Dedifferentiated amniotic fluid mesenchymal stem cell (primary cell): ENCODE data around the gene OR51G1.
"Not testable (repeated sequence)": the region's sequence is repeated elsewhere in the genome, so short reads cannot be mapped to it uniquely, and the experiment has no call there.

Experiments
- DNase-seq: peaks from one replicate; pipeline ENCODE4 v3.0.0-alpha.2; 2016; ENCODE audit errors: extremely low spot score

OR51G1 gene

GRCh38 chr11:4924239-4924638 lies at the start of gene OR51G1:
OR51G1 (minus strand) TSS chr11:4924339; CDS start chr11:4924339, 0 bp downstream.
- no peak for DNase-seq

- no peak for DNase-seq
Observed at GRCh38 chr11:4962816-4963215, 38.7 kb upstream of the OR51G1 start.

GRCh38 chr11:4960877-4961276 lies 36.7 kb upstream of the OR51G1 start:
- no peak for DNase-seq

- DNase-seq: no peak
Observed at GRCh38 chr11:4957396-4957795, 33.3 kb upstream of the OR51G1 start.

- DNase-seq: not testable (repeated sequence)
Observed at GRCh38 chr11:4955613-4956012, 31.5 kb upstream of the OR51G1 start, which contains the start of gene OR51A2. OR51A2 (minus strand) TSS chr11:4955713; CDS start chr11:4955713, 0 bp downstream.

- no peak for DNase-seq
Observed at GRCh38 chr11:4947505-4947904, 23.4 kb upstream of the OR51G1 start, which contains the start of gene OR51A4. OR51A4 (minus strand) TSS chr11:4947605; CDS start chr11:4947100, 505 bp downstream.

GRCh38 chr11:4936745-4937144 lies 12.6 kb upstream of the OR51G1 start:
- no peak for DNase-seq

- no peak for DNase-seq
Observed at GRCh38 chr11:4932751-4933150, 8.6 kb upstream of the OR51G1 start.

GRCh38 chr11:4926608-4927007 lies 2.5 kb upstream of the OR51G1 start:
- no peak for DNase-seq

GRCh38 chr11:4922304-4922703 lies 1.8 kb downstream of the OR51G1 start:
- DNase-seq: no peak

- no peak for DNase-seq
Observed at GRCh38 chr11:4921796-4922195, 2.3 kb downstream of the OR51G1 start.

GRCh38 chr11:4919250-4919649 lies 4.9 kb downstream of the OR51G1 start, which contains the start of gene OR51G2:
OR51G2 (minus strand) TSS chr11:4919350; CDS start chr11:4915663, 3,687 bp downstream.
- no peak for DNase-seq

GRCh38 chr11:4916581-4916980 lies 7.6 kb downstream of the OR51G1 start:
- no peak for DNase-seq

- DNase-seq: no peak
Observed at GRCh38 chr11:4903484-4903883, 20.7 kb downstream of the OR51G1 start, which contains the start of gene OR51A7. OR51A7 (plus strand) TSS chr11:4903783; CDS start chr11:4907370, 3,587 bp downstream.

- DNase-seq: peak; percentile 16
Observed at GRCh38 chr11:4891996-4892640, 32.0 kb downstream of the OR51G1 start.

- no peak for DNase-seq
Observed at GRCh38 chr11:4890279-4890678, 33.9 kb downstream of the OR51G1 start.

GRCh38 chr11:4887591-4887990 lies 36.5 kb downstream of the OR51G1 start:
- no peak for DNase-seq

GRCh38 chr11:4886186-4886585 lies 38.0 kb downstream of the OR51G1 start:
- no peak for DNase-seq

GRCh38 chr11:4884361-4884760 lies 39.8 kb downstream of the OR51G1 start:
- DNase-seq: no peak

- no peak for DNase-seq
Observed at GRCh38 chr11:4882543-4882942, 41.6 kb downstream of the OR51G1 start.

- no peak for DNase-seq
Observed at GRCh38 chr11:4881860-4882500, 42.2 kb downstream of the OR51G1 start, which contains the start of gene OR51T1. OR51T1 (plus strand) TSS chr11:4881900; CDS start chr11:4881900, 0 bp downstream.

GRCh38 chr11:4881188-4881587 lies 43.0 kb downstream of the OR51G1 start:
- no peak for DNase-seq
